ENCODE data around the gene SPOUT1. TPM values are rescaled to one million over a fixed set of nuclear protein-coding genes. Genes with fewer than 3 reads are reported as not detected.

SPOUT1 gene
- total RNA-seq, 2 experiments from 2014 or later = 22.2 to 27.6 TPM

- Mint-ChIP-seq H3K9me3 (no peaks in the 10 kb centered on the region), H3K27ac (peak overlapping the region; percentile 87), H3K27me3 (no peaks in the 10 kb centered on the region), H3K4me1 (ENCODE audit: low read depth) (peaks cover 19% of the 10 kb centered on the region), H3K36me3 (ENCODE audit: low read depth) (peaks cover 58% of the 10 kb centered on the region), H3K4me3 (peak overlapping the region; percentile 99)
- no peaks in the 10 kb centered on the region for H3K27me3 ChIP-seq (ENCODE audit: control insufficient read depth in 1 of 2, insufficient read depth in 2 of 2, low read length in 2 of 2)
- TF ChIP-seq CTCF (IDR thresholded peaks at IDR 0.05) = no peak
- POLR2A ChIA-PET = interaction anchor here (0.9 to 2.2 kb wide), 7 partner anchors 9 to 199 kb away, joined by 3 to 61 read pairs (median 4); partner anchors contain the start of genes ENDOG, KYAT1, SET and SH3GLB2
- CTCF ChIA-PET = interaction anchor here (5.1 kb wide), 1 partner anchor 10 kb away, joined by 44 read pairs; the partner anchor contains the start of gene ENDOG
- ATAC-seq (ENCODE audit: poor library complexity) (no peak), DNase-seq (no peak)
- H3K4me1 ChIP-seq (ENCODE audit: insufficient read depth, low read length) = peaks cover 21% of the 10 kb centered on the region
- H3K27ac ChIP-seq (ENCODE audit: low read depth in 1 of 2, low read length in 2 of 2) = peak overlapping the region; percentile 49 to 54
- peak overlapping the region; percentile 94 for H3K4me3 ChIP-seq (ENCODE audit: low read length)
- no peaks in the 10 kb centered on the region for H3K9me3 ChIP-seq (ENCODE audit: control insufficient read depth in 1 of 2, insufficient read depth in 1 of 2, low read length in 2 of 2)
- H3K36me3 ChIP-seq (ENCODE audit: insufficient read depth, low read length) = peaks cover 36% of the 10 kb centered on the region
- intact Hi-C loops (cut with DNase I, micrococcal nuclease) = loop anchor here (1.0 to 5.0 kb wide), 2 partner anchors 11 to 42 kb away; partner anchors contain the start of genes ENDOG (in 2 of the 2) and TBC1D13 (in 1 of the 2)
Observed at GRCh38 chr9:128828719-128829452, 708 bp downstream of the SPOUT1 start.

DNA sequence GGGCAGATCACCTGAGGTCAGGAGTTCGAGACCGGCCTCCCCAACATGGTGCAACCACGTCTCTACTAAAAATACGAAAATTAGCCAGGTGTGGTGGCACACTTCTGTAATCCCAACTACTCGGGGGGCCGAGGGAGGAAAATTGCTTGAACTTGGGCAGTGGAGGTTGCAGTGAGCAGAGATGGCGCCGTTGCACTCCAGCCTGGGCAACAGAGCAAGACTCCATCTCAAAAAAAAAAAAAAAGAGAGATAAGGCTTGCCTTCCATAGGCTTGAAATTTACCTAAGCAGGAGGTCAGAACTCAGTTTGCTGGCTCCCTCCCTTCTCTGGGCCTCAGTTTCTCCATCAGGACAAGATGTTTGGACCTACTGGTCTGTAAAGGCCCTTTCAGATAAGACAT is 1.3 kb downstream of the SPOUT1 start:
- no peaks in the 10 kb centered on the region for H3K9me3 Mint-ChIP-seq
- ATAC-seq (ENCODE audit: poor library complexity) = no peak
- H3K4me3 Mint-ChIP-seq = peak overlapping the region; percentile 99
- ChIA-PET CTCF (interaction anchor here (5.1 kb wide), 1 partner anchor 10 kb away, joined by 44 read pairs; the partner anchor contains the start of gene ENDOG), POLR2A (interaction anchor here (2.2 kb wide), 1 partner anchor 10 kb away, joined by 12 read pairs; the partner anchor contains the start of gene ENDOG)
- DNase-seq = no peak
- Histone ChIP-seq H3K27me3 (ENCODE audit: control insufficient read depth in 1 of 2, insufficient read depth in 2 of 2, low read length in 2 of 2) (no peaks in the 10 kb centered on the region), H3K4me1 (ENCODE audit: insufficient read depth, low read length) (peaks cover 21% of the 10 kb centered on the region), H3K27ac (ENCODE audit: low read depth in 1 of 2, low read length in 2 of 2) (peak overlapping the region in 1 of 2 donors; percentile 49), H3K4me3 (ENCODE audit: low read length) (peak overlapping the region; percentile 94), H3K9me3 (ENCODE audit: control insufficient read depth in 1 of 2, insufficient read depth in 1 of 2, low read length in 2 of 2) (no peaks in the 10 kb centered on the region), H3K36me3 (ENCODE audit: insufficient read depth, low read length) (peaks cover 39% of the 10 kb centered on the region)
- H3K4me1 Mint-ChIP-seq (ENCODE audit: low read depth) = peaks cover 19% of the 10 kb centered on the region
- intact Hi-C loops (cut with DNase I, micrococcal nuclease) = loop anchor here in 1 of 2 experiments (5.0 kb wide), 1 partner anchor 41 kb away; the partner anchor contains the start of gene TBC1D13
- TF ChIP-seq CTCF (IDR thresholded peaks at IDR 0.05) = no peak
- peaks cover 59% of the 10 kb centered on the region for H3K36me3 Mint-ChIP-seq (ENCODE audit: low read depth)
- peak overlapping the region; percentile 87 for H3K27ac Mint-ChIP-seq
- no peaks in the 10 kb centered on the region for H3K27me3 Mint-ChIP-seq

GRCh38 chr9:128825923-128826700 is 3.5 kb downstream of the SPOUT1 start:
- ChIA-PET CTCF (interaction anchor here (0.6 to 5.1 kb wide), 2 partner anchors 8 to 97 kb away, joined by 3 to 44 read pairs; partner anchors contain the start of gene ENDOG), POLR2A (no interaction called here)
- H3K9me3 Mint-ChIP-seq = no peaks in the 10 kb centered on the region
- H3K4me1 Mint-ChIP-seq (ENCODE audit: low read depth) = peaks cover 19% of the 10 kb centered on the region
- Histone ChIP-seq H3K4me1 (ENCODE audit: insufficient read depth, low read length) (peaks cover 21% of the 10 kb centered on the region), H3K9me3 (ENCODE audit: control insufficient read depth in 1 of 2, insufficient read depth in 1 of 2, low read length in 2 of 2) (no peaks in the 10 kb centered on the region), H3K4me3 (ENCODE audit: low read length) (no peak overlapping the region), H3K36me3 (ENCODE audit: insufficient read depth, low read length) (peaks cover 58% of the 10 kb centered on the region), H3K27me3 (ENCODE audit: control insufficient read depth in 1 of 2, insufficient read depth in 2 of 2, low read length in 2 of 2) (no peaks in the 10 kb centered on the region), H3K27ac (ENCODE audit: low read depth in 1 of 2, low read length in 2 of 2) (no peak overlapping the region)
- peaks cover 72% of the 10 kb centered on the region for H3K36me3 Mint-ChIP-seq (ENCODE audit: low read depth)
- H3K27me3 Mint-ChIP-seq = no peaks in the 10 kb centered on the region
- no peak overlapping the region for H3K27ac Mint-ChIP-seq
- no peak for ATAC-seq (ENCODE audit: poor library complexity)
- peak overlapping the region; percentile 45 for H3K4me3 Mint-ChIP-seq
- intact Hi-C loops (cut with DNase I, micrococcal nuclease) = loop anchor here in 1 of 2 experiments (5.0 kb wide), 1 partner anchor 39 kb away; the partner anchor contains the start of gene TBC1D13
- no peak for DNase-seq
- no peak for TF ChIP-seq CTCF (IDR thresholded peaks at IDR 0.05)
